C4-2B (cell line): Measurements from ENCODE around the gene B4GALNT3.

Experiments used
- H3K27ac ChIP-seq: fragments of 450-650 bp; 2 replicates; pipeline ENCODE4 v1.5.1; 2017
- ZFX ChIP-seq: fragments of 450-650 bp; IDR thresholded peaks from 2 replicates; pipeline ENCODE4 v1.6.1; 2017
- TF ChIP-seq, protein P1 (sequence below): fragments of 450-650 bp; conservative IDR thresholded peaks from 2 replicates; pipeline ENCODE4 v1.5.1; 2017; ENCODE audit warnings: mild to moderate bottlenecking

Gene B4GALNT3

DNA sequence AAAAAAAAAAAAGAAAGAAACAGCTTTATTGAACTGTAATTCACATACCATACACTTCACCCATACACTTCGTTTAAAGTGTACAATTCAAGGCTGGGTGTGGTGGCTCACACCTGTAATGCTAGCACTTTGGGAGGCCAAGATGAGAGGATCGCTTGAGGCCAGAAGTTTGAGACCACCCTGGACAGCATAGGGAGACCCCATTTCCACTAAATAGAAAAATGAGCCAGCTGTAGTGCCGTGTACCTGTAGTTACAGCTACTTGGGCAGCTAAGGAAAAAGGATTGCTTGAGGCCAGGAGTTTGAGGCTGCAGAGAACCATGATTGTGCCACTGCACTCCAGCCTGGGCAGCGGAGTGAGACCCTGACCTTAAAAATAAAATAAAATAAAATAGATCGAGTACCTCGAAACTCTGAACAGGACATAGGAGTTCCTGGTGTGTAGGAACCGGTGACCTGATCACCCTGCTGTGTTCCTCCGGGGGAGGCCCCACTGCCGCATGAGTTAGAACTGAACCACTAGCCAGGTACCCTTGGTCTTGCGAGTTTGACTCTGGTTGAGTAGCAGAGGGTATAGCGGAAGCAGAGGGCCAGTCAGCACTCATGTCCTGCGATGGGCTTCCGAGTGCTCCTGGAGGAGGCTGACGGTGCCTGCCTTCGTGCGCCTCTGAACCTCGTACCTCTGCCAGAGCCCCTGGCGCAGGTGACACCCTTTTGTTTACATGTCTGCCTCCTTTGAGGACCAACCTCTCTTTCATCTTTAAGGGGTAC is 80.0 kb downstream of the B4GALNT3 start:
- TF ChIP-seq, protein P1, sequence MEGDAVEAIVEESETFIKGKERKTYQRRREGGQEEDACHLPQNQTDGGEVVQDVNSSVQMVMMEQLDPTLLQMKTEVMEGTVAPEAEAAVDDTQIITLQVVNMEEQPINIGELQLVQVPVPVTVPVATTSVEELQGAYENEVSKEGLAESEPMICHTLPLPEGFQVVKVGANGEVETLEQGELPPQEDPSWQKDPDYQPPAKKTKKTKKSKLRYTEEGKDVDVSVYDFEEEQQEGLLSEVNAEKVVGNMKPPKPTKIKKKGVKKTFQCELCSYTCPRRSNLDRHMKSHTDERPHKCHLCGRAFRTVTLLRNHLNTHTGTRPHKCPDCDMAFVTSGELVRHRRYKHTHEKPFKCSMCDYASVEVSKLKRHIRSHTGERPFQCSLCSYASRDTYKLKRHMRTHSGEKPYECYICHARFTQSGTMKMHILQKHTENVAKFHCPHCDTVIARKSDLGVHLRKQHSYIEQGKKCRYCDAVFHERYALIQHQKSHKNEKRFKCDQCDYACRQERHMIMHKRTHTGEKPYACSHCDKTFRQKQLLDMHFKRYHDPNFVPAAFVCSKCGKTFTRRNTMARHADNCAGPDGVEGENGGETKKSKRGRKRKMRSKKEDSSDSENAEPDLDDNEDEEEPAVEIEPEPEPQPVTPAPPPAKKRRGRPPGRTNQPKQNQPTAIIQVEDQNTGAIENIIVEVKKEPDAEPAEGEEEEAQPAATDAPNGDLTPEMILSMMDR, result no peak
- no peak for TF ChIP-seq ZFX
- no peak overlapping the region for H3K27ac ChIP-seq

DNA sequence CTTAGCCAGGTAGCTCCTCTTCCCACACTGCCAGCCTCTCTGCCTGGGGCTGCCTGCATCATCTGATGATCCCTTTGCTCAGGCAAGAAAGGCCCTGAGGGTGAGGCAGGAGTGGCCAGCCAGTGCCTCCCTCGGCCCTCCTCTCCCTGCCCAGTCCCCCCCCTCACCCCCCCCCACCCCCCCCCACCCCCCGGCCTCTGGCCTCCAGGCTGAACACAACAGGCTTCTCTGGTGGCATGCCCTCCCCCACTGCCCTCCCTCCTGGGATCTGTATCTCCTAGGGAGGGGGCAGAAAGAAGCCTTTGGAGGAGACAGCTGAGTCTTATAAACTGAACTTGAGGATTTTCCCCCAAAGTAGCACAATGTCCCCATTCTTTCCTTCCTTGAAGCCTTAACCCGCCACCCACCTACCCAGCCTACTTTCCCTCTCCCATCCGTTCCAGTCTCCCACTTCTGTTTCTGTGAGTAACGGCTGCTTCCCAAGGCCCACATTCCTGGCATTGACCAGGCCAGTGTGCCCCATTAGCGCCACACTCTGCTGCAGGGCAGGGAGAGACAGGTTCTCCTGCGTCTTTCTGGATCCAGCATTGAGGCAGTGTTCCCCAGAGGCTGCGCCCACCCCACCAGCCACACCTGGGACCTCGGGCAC is 82.1 kb downstream of the B4GALNT3 start:
- TF ChIP-seq ZFX, result no peak
- TF ChIP-seq, protein P1, result no peak
- H3K27ac ChIP-seq, result no peak overlapping the region

DNA sequence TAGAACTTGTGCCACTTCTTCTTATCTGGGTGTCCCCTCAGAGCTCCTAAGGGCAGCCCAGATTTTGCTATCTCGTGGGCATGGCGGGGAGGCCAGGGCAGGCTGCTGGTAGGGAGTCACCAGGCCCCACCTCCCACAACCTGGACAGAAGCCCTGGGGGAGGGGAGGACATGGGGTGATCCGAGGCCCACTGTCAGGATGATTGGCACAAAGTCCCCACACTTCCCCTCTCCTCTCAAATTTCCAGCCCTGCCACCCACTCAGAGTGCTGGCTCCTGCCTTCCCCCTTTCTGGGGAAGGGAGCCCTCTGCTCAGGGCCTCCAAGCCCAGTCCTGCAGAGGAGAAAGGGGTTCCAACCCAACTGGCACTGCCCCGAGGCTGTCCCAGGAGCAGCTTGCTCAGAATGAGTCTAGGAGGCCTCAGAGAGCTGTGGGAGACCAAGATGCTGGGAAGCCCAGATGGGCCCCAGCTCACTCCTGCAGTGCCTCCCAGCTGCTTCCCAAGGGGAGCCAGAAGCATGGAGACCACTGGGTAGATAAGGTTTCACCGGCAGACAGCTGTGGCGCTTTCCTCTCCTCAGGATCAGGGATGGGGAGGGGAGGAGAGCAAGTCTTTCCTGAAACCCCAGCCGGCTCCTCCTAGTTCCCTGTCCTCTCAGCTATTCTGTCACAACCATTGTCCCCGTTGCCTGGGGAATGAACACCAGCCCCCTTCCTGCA is 82.8 kb downstream of the B4GALNT3 start:
- no peak overlapping the region for H3K27ac ChIP-seq
- TF ChIP-seq ZFX, result no peak
- TF ChIP-seq, protein P1, result no peak

DNA sequence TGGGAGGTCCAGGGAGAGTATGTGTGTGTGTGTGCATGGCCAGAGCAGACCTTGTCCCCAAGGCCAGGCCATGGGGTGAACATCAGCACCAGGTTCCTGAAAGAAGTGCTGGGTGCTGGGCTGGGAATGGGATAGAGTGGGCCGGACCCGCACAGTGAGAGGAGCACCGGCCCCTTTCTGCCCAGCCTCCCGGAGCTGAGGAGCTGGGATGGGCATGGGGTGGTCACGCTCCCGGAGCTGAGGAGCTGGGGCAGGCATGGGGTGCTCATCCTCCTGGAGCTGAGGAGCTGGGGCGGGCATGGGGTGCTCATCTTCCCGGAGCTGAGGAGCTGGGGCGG is 83.3 kb downstream of the B4GALNT3 start:
- no peak for TF ChIP-seq ZFX
- TF ChIP-seq, protein P1, result no peak
- H3K27ac ChIP-seq, result no peak overlapping the region

DNA sequence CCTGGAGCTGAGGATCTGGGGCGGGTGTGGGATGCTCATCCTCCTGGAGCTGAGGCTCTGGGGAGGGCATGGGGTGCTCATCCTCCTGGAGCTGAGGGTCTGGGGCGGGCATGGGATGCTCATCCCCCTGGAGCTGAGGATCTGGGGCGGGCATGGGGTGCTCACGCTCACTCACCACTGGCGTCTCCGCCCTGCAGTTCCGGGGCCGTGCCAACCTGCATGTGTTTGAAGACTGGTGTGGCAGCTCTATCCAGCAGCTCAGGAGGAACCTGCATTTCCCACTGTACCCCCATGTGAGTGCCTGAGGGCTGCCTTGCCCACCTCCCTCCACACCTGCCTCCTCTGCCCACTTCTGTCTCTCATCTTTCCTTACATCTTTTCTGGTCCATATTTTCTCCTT is 84.4 kb downstream of the B4GALNT3 start:
- H3K27ac ChIP-seq, result no peak overlapping the region
- TF ChIP-seq, protein P1, result no peak
- TF ChIP-seq ZFX, result no peak

DNA sequence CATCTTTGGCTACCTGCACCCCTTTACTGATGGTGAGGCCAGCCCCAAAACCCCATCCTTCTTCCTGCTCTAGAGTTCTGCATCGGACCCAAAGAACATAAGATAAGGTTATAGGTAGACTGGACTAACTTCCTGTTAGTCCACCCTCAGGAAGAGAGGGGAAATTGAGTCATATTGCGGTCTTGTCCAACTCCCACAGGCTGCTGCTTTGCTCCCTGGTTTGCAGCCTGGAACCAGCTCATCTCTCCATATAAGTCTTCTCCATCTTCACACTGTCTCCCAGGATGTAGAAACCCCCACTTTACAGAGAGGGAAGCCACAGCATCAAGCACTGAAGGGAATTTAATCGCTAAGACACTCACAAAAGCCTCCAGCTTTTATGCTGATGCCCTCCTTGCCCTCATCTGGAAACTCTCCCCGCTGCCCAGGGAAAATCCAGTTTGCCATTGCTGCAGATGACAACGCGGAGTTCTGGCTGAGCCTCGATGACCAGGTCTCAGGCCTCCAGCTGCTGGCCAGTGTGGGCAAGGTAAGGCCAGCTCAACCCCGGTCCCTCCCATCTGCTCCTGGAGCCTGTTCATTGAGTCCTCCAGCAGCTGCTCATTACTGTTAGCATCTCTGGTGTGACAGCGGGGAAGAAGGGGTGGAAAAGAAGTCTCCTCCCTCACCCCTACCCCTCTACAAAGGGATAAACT is 85.3 kb downstream of the B4GALNT3 start:
- no peak overlapping the region for H3K27ac ChIP-seq
- TF ChIP-seq, protein P1, result no peak
- TF ChIP-seq ZFX, result no peak
